K562 (cell line): ENCODE results near the gene SHISA4. TPM values are rescaled to one million over a fixed set of nuclear protein-coding genes. Genes with fewer than 3 reads are reported as not detected.

Experiments
- ATF3 ChIP-seq, 2 experiments: fragments of 450-650 bp in 1 of 2; sonication (generic) in 1 of 2; formaldehyde crosslinking in 1 of 2; IDR thresholded peaks in 1 of 2; conservative IDR thresholded peaks in 1 of 2; 2 replicates each; pipeline versions ENCODE4 v1.6.1 to v1.8.1; 2016 to 2023; ENCODE audit warnings: mild to moderate bottlenecking in 2 of 2, moderate library complexity in 2 of 2, inconsistent platforms in 1 of 2, missing genetic modification reagents in 1 of 2
- C11orf30 ChIP-seq: fragments of 450-650 bp; IDR thresholded peaks from 2 replicates; pipeline ENCODE4 v1.6.1; 2016; ENCODE audit warnings: low read depth, mild to moderate bottlenecking
- CXXC5 ChIP-seq: fragments of 250-450 bp; sonication (Bioruptor Pico); IDR thresholded peaks from 2 replicates; pipeline ENCODE4 v1.8.0; 2022; ENCODE audit warnings: inconsistent platforms, mild to moderate bottlenecking, moderate library complexity
- ETV1 ChIP-seq: fragments of 450-650 bp; conservative IDR thresholded peaks from 2 replicates; pipeline ENCODE4 v1.6.1; 2016; ENCODE audit warnings: missing genetic modification characterization, control low read depth, low read depth, missing compliant biosample characterization
- FOSL1 ChIP-seq: fragments of 200-800 bp; sonication (Bioruptor generic); conservative IDR thresholded peaks from 2 replicates; pipeline ENCODE4 v1.6.1; 2016; ENCODE audit warnings: missing genetic modification characterization, missing compliant biosample characterization
- FOXP4 ChIP-seq: sonication (generic); formaldehyde crosslinking; IDR thresholded peaks from 2 replicates; pipeline ENCODE4 v1.8.0; 2022; ENCODE audit warnings: mild to moderate bottlenecking, missing genetic modification reagents, borderline replicate concordance
- GMEB1 ChIP-seq: fragments of 250-450 bp; sonication (Bioruptor Pico); IDR thresholded peaks from 2 replicates; pipeline ENCODE4 v1.4.0; 2020; ENCODE audit warnings: mild to moderate bottlenecking
- HMG20A ChIP-seq: fragments of 450-650 bp; formaldehyde crosslinking; conservative IDR thresholded peaks from 2 replicates; pipeline ENCODE4 v1.4.0; 2020; ENCODE audit warnings: mild to moderate bottlenecking, mixed read lengths
- L3MBTL2 ChIP-seq: fragments of 450-650 bp; IDR thresholded peaks from 2 replicates; pipeline ENCODE4 v1.6.1; 2016; ENCODE audit warnings: mild to moderate bottlenecking, moderate library complexity
- MAZ ChIP-seq, 2 experiments: fragments of 450-650 bp in 1 of 2; sonication (generic) in 1 of 2; formaldehyde crosslinking; IDR thresholded peaks in 1 of 2; conservative IDR thresholded peaks in 1 of 2; 2 replicates each; pipeline versions ENCODE4 v1.4.0 to v1.5.0; 2020; ENCODE audit warnings: mild to moderate bottlenecking in 1 of 2, missing genetic modification reagents in 1 of 2
- NFE2 ChIP-seq: IDR thresholded peaks from 2 replicates; pipeline ENCODE4 v1.6.1; 2014; ENCODE audit warnings: antibody characterized with exemption, low read depth
- NUFIP1 ChIP-seq: fragments of 450-650 bp; IDR thresholded peaks from 2 replicates; pipeline ENCODE4 v1.6.1; 2018; ENCODE audit not compliant: partially characterized antibody
- SAFB2 ChIP-seq: fragments of 200-400 bp; formaldehyde crosslinking; IDR thresholded peaks from 2 replicates; pipeline ENCODE4 v1.6.1; 2018; ENCODE audit warnings: borderline replicate concordance, low read length, low read depth, moderate library complexity; ENCODE audit not compliant: severe bottlenecking
- SMARCA4 ChIP-seq: fragments of 450-650 bp; IDR thresholded peaks from 2 replicates; pipeline ENCODE4 v1.6.1; 2016
- SMARCC2 ChIP-seq: fragments of 450-650 bp; IDR thresholded peaks from 2 replicates; pipeline ENCODE4 v1.6.1; 2017; ENCODE audit warnings: antibody characterized with exemption, moderate library complexity, mild to moderate bottlenecking, low read depth
- TEAD1 ChIP-seq, 2 experiments: fragments of 450-650 bp in 1 of 2; sonication (generic) in 1 of 2; formaldehyde crosslinking; IDR thresholded peaks; 2 replicates each; pipeline versions ENCODE4 v1.4.0 to v1.8.0; 2020 to 2022; ENCODE audit warnings: mild to moderate bottlenecking in 2 of 2, missing genetic modification reagents in 1 of 2
- ZNF41 ChIP-seq: fragments of 250-450 bp; sonication (Bioruptor Pico); conservative IDR thresholded peaks from 2 replicates; pipeline ENCODE4 v1.4.0; 2020; ENCODE audit warnings: mild to moderate bottlenecking
- ZNF583 ChIP-seq: fragments of 250-450 bp; sonication (Bioruptor Pico); IDR thresholded peaks from 2 replicates; pipeline ENCODE4 v1.4.0; 2020
- ZNF586 ChIP-seq: fragments of 450-650 bp; formaldehyde crosslinking; conservative IDR thresholded peaks from 2 replicates; pipeline ENCODE4 v1.4.0; 2020; ENCODE audit warnings: mild to moderate bottlenecking, moderate library complexity
- ZNF695 ChIP-seq: fragments of 450-650 bp; formaldehyde crosslinking; IDR thresholded peaks from 2 replicates; pipeline ENCODE4 v1.4.0; 2020; ENCODE audit warnings: mild to moderate bottlenecking, moderate library complexity
- ZNF696 ChIP-seq: fragments of 250-450 bp; sonication (Bioruptor Pico); conservative IDR thresholded peaks from 2 replicates; pipeline ENCODE4 v1.4.0; 2020; ENCODE audit warnings: mild to moderate bottlenecking, moderate library complexity
- polyA plus RNA-seq, 8 experiments: library from polyadenylated mRNA; depleted of rRNA in 4 of 8; stranded (reverse) in 5 of 8; unstranded in 3 of 8; fragments of >200 nt; fragmentation: Nextera tagmentation in 2 of 8; fragmentation: Illumina TruSeq in 1 of 8; extraction: Ambion mirVana in 2 of 8; extraction: Trizol in 1 of 8; gene quantifications; 2 replicates each; pipeline versions ENCODE4 v1.2.1 to v1.2.3, GENCODE V29; 2011 to 2014; ENCODE audit warnings: inconsistent platforms in 1 of 8, missing spikeins in 1 of 8
- total RNA-seq, 7 experiments: library from RNA; depleted of rRNA in 6 of 7; stranded (reverse); fragments of >200 nt in 6 of 7; fragmentation: Illumina TruSeq in 2 of 7; extraction: Trizol in 2 of 7; gene quantifications; 2 replicates each; pipeline versions ENCODE4 v1.2.1 to v1.2.3, GENCODE V29; 2011 to 2021; ENCODE audit warnings: low replicate concordance in 1 of 7
- TF ChIP-seq, protein P1 (sequence below), 3 experiments: IDR thresholded peaks in 2 of 3; conservative IDR thresholded peaks in 1 of 3; 2 replicates each; pipeline ENCODE4 v1.5.1; 2011 to 2012; ENCODE audit warnings: low read length in 3 of 3, mild to moderate bottlenecking in 3 of 3, control low read depth in 2 of 3, improper control_type of control experiment in 1 of 3, inconsistent platforms in 1 of 3, low read depth in 1 of 3, mixed read lengths in 1 of 3, moderate library complexity in 1 of 3; ENCODE audit not compliant: insufficient read depth in 2 of 3

The SHISA4 gene
- total and polyA plus RNA-seq, 9 of the 15 experiments (the other 6 are each of a cell fraction or from before 2014, with no cell fraction given): 0.15 to 0.95 (median 0.68) TPM; not detected in 2

- TF ChIP-seq MAZ (CRISPR knock-in tag; conservative IDR thresholded peaks at IDR 0.05 in 1 of 2, IDR thresholded peaks at IDR 0.05 in 1 of 2): peak in 1 of 2 experiments; percentile 48; a peak in 2 of 4 replicates
- peak; percentile 18 for TF ChIP-seq NUFIP1
- TF ChIP-seq SMARCA4: peak; percentile 78; the same call in 1 of the 2 replicates
- no peak for TF ChIP-seq ETV1 (tag)
- TF ChIP-seq ZNF583: peak; percentile 55; the same call in 1 of the 2 replicates
- TF ChIP-seq TEAD1 (CRISPR knock-in tag; IDR thresholded peaks at IDR 0.05): 0 out of 4 replicates have a peak, but pooled peaks of 1 of the 2 experiments have one; percentile 44
- TF ChIP-seq SAFB2: no peak
- peak; percentile 84 for TF ChIP-seq FOSL1
- 0 out of 2 replicates have a peak, but pooled peaks have one; percentile 55 for TF ChIP-seq ZNF41 (CRISPR knock-in tag)
- TF ChIP-seq ZNF695 (CRISPR knock-in tag): no peak
- TF ChIP-seq ZNF696 (CRISPR knock-in tag): 0 out of 2 replicates have a peak, but pooled peaks have one; percentile 52
- TF ChIP-seq FOXP4 (CRISPR knock-in tag): 0 out of 2 replicates have a peak, but pooled peaks have one; percentile 48
- TF ChIP-seq, protein P1, sequence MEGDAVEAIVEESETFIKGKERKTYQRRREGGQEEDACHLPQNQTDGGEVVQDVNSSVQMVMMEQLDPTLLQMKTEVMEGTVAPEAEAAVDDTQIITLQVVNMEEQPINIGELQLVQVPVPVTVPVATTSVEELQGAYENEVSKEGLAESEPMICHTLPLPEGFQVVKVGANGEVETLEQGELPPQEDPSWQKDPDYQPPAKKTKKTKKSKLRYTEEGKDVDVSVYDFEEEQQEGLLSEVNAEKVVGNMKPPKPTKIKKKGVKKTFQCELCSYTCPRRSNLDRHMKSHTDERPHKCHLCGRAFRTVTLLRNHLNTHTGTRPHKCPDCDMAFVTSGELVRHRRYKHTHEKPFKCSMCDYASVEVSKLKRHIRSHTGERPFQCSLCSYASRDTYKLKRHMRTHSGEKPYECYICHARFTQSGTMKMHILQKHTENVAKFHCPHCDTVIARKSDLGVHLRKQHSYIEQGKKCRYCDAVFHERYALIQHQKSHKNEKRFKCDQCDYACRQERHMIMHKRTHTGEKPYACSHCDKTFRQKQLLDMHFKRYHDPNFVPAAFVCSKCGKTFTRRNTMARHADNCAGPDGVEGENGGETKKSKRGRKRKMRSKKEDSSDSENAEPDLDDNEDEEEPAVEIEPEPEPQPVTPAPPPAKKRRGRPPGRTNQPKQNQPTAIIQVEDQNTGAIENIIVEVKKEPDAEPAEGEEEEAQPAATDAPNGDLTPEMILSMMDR (IDR thresholded peaks at IDR 0.05 in 2 of 3, conservative IDR thresholded peaks at IDR 0.05 in 1 of 3; ENCODE audit: insufficient read depth in 2 of 3, low read depth in 1 of 3, low read length in 3 of 3): no peak
- 0 out of 2 replicates have a peak, but pooled peaks have one; percentile 9 for TF ChIP-seq GMEB1 (CRISPR knock-in tag)
- TF ChIP-seq C11orf30: peak; percentile 84
- peak; percentile 50; the same call in 1 of the 2 replicates for TF ChIP-seq SMARCC2
- TF ChIP-seq HMG20A (CRISPR knock-in tag): 0 out of 2 replicates have a peak, but pooled peaks have one; percentile 27
- TF ChIP-seq CXXC5: peak; percentile 29; the same call in 1 of the 2 replicates
- TF ChIP-seq ZNF586 (CRISPR knock-in tag): 0 out of 2 replicates have a peak, but pooled peaks have one; percentile 42
- TF ChIP-seq ATF3 (IDR thresholded peaks at IDR 0.05): peak; percentile 87
- peak; percentile 68; the same call in 1 of the 2 replicates for TF ChIP-seq ATF3 (CRISPR knock-in tag; conservative IDR thresholded peaks at IDR 0.05)
- TF ChIP-seq L3MBTL2: peak; percentile 23; the same call in 1 of the 2 replicates
- peak; percentile 81 for TF ChIP-seq NFE2
These were observed 4.9 kb upstream of the SHISA4 start (continued) for GRCh38 chr1:201883786-201884185.
